ENCODE results near the gene SIK2. TPM values are rescaled to one million over a fixed set of nuclear protein-coding genes. Genes with fewer than 3 reads are reported as not detected.

The SIK2 gene
- total and polyA plus RNA-seq, 2 donors from 2014 or later, result 6.4 to 40.1 TPM

- no peak overlapping the region for H3K27ac ChIP-seq (ENCODE audit: low read depth in 2 of 2, low read length in 2 of 2)
- intact Hi-C loops (cut with DNase I), result loop anchor here (10.0 kb wide), 1 partner anchor 248 kb away; no protein-coding TSS in a partner anchor
- no peak overlapping the region for H3K4me3 ChIP-seq (ENCODE audit: low read length in 3 of 3)
- no peak overlapping the region for H3K9ac ChIP-seq (ENCODE audit: low read length in 3 of 3)
- H3K27me3 ChIP-seq (ENCODE audit: control insufficient read depth, insufficient read depth, low read length), result no peaks in the 10 kb centered on the region
- FAIRE-seq (peak; percentile 53), DNase-seq (peak in 3 of 5 donors; percentile 17 to 69 (median 66))
- peak; percentile 62 for TF ChIP-seq CTCF (IDR thresholded peaks at IDR 0.05; ENCODE audit: borderline replicate concordance, extremely low read depth, insufficient read depth)
- H3K4me1 ChIP-seq (ENCODE audit: control insufficient read depth in 2 of 3, insufficient read depth in 2 of 3, low read depth in 1 of 3, low read length in 3 of 3), result no peaks in the 10 kb centered on the region
- no peaks in the 10 kb centered on the region for H3K36me3 ChIP-seq (ENCODE audit: control insufficient read depth in 2 of 3, insufficient read depth in 3 of 3, low read length in 3 of 3)
- H3K9me3 ChIP-seq (ENCODE audit: control insufficient read depth in 2 of 3, insufficient read depth in 1 of 3, low read length in 3 of 3), result no peaks in the 10 kb centered on the region
These were observed 15.8 kb upstream of the SIK2 start for GRCh38 chr11:111586388-111586831.

- H3K9me3 ChIP-seq (ENCODE audit: control insufficient read depth in 2 of 3, insufficient read depth in 1 of 3, low read length in 3 of 3), result no peaks in the 10 kb centered on the region
- H3K27me3 ChIP-seq (ENCODE audit: control insufficient read depth, insufficient read depth, low read length), result no peaks in the 10 kb centered on the region
- no peaks in the 10 kb centered on the region for H3K36me3 ChIP-seq (ENCODE audit: control insufficient read depth in 2 of 3, insufficient read depth in 3 of 3, low read length in 3 of 3)
- no peak overlapping the region for H3K9ac ChIP-seq (ENCODE audit: low read length in 3 of 3)
- no peak overlapping the region for H3K27ac ChIP-seq (ENCODE audit: low read depth in 2 of 2, low read length in 2 of 2)
- intact Hi-C loops (cut with DNase I), result loop anchor here (10.0 kb wide), 1 partner anchor 246 kb away; no protein-coding TSS in a partner anchor
- H3K4me1 ChIP-seq (ENCODE audit: control insufficient read depth in 2 of 3, insufficient read depth in 2 of 3, low read depth in 1 of 3, low read length in 3 of 3), result no peaks in the 10 kb centered on the region
- no peak for DNase-seq
- no peak overlapping the region for H3K4me3 ChIP-seq (ENCODE audit: low read length in 3 of 3)
- TF ChIP-seq CTCF (IDR thresholded peaks at IDR 0.05; ENCODE audit: borderline replicate concordance, extremely low read depth, insufficient read depth), result no peak
- no peak for FAIRE-seq
These were observed 13.1 kb upstream of the SIK2 start for GRCh38 chr11:111589114-111589513.

GRCh38 chr11:111589886-111590499, 12.3 kb upstream of the SIK2 start:
- no peak overlapping the region for H3K4me3 ChIP-seq (ENCODE audit: low read length in 3 of 3)
- no peaks in the 10 kb centered on the region for H3K36me3 ChIP-seq (ENCODE audit: control insufficient read depth in 2 of 3, insufficient read depth in 3 of 3, low read length in 3 of 3)
- no peaks in the 10 kb centered on the region for H3K9me3 ChIP-seq (ENCODE audit: control insufficient read depth in 2 of 3, insufficient read depth in 1 of 3, low read length in 3 of 3)
- no peaks in the 10 kb centered on the region for H3K4me1 ChIP-seq (ENCODE audit: control insufficient read depth in 2 of 3, insufficient read depth in 2 of 3, low read depth in 1 of 3, low read length in 3 of 3)
- no peaks in the 10 kb centered on the region for H3K27me3 ChIP-seq (ENCODE audit: control insufficient read depth, insufficient read depth, low read length)
- no peak overlapping the region for H3K27ac ChIP-seq (ENCODE audit: low read depth in 2 of 2, low read length in 2 of 2)
- TF ChIP-seq CTCF (IDR thresholded peaks at IDR 0.05; ENCODE audit: borderline replicate concordance, extremely low read depth, insufficient read depth), result no peak
- no peak overlapping the region for H3K9ac ChIP-seq (ENCODE audit: low read length in 3 of 3)
- FAIRE-seq (no peak), DNase-seq (no peak)
- intact Hi-C loops (cut with DNase I), result loop anchor here (10.0 kb wide), 1 partner anchor 245 kb away; no protein-coding TSS in a partner anchor

All from kidney (tissue), 14 donors.